ENCODE data around the gene WDR27. TPM values are rescaled to one million over a fixed set of nuclear protein-coding genes. Genes with fewer than 3 reads are reported as not detected.

WDR27 gene
- total and polyA plus RNA-seq, 2 experiments from 2014 or later = 27.7 to 29.7 TPM

GRCh38 chr6:169567819-169568218 is 134.0 kb downstream of the WDR27 start:
- Histone ChIP-seq H3K4me2 (no peak overlapping the region), H2AFZ (no peak overlapping the region), H3K9me3 (ENCODE audit: low read depth) (no peaks in the 10 kb centered on the region), H3K27ac (no peak overlapping the region), H3K4me3 (no peak overlapping the region), H3K9me2 (replicated peaks; ENCODE audit: insufficient read depth) (no peaks in the 10 kb centered on the region), H3K36me3 (replicated peaks; ENCODE audit: insufficient read depth, low read depth) (no peaks in the 10 kb centered on the region), H4K20me1 (ENCODE audit: insufficient read depth, poor library complexity, severe bottlenecking) (no peaks in the 10 kb centered on the region), H3K79me2 (no peaks in the 10 kb centered on the region), H3K4me1 (ENCODE audit: insufficient read depth) (no peaks in the 10 kb centered on the region), H3K27me3 (no peaks in the 10 kb centered on the region)
- no peak for DNase-seq (ENCODE audit: low spot score)
- TF ChIP-seq CTCF (IDR thresholded peaks at IDR 0.05; ENCODE audit: poor library complexity) (no peak), EZH2 (IDR thresholded peaks at IDR 0.05; ENCODE audit: borderline replicate concordance) (no peak), EZH2phosphoT487 (IDR thresholded peaks at IDR 0.05; ENCODE audit: low read depth, severe bottlenecking, unreplicated experiment) (no peak)
- 90% methylated on average over 11 of the region's 11 CpGs for WGBS (ENCODE audit: low lambda C conversion rate, missing lambda C conversion rate)

- Histone ChIP-seq H3K4me2 (no peak overlapping the region), H3K9me3 (ENCODE audit: low read depth) (peaks cover under 1% of the 10 kb centered on the region), H3K27me3 (no peaks in the 10 kb centered on the region), H3K79me2 (no peaks in the 10 kb centered on the region), H3K4me3 (no peak overlapping the region), H3K27ac (no peak overlapping the region), H3K4me1 (ENCODE audit: insufficient read depth) (no peaks in the 10 kb centered on the region), H3K36me3 (replicated peaks; ENCODE audit: insufficient read depth, low read depth) (no peaks in the 10 kb centered on the region), H2AFZ (no peak overlapping the region), H3K9me2 (replicated peaks; ENCODE audit: insufficient read depth) (no peaks in the 10 kb centered on the region), H4K20me1 (ENCODE audit: insufficient read depth, poor library complexity, severe bottlenecking) (no peaks in the 10 kb centered on the region)
- no peak for TF ChIP-seq EZH2 (IDR thresholded peaks at IDR 0.05; ENCODE audit: borderline replicate concordance)
- TF ChIP-seq CTCF (IDR thresholded peaks at IDR 0.05; ENCODE audit: poor library complexity) = no peak
- TF ChIP-seq EZH2phosphoT487 (IDR thresholded peaks at IDR 0.05; ENCODE audit: low read depth, severe bottlenecking, unreplicated experiment) = no peak
- DNase-seq (ENCODE audit: low spot score) = no peak
- WGBS (ENCODE audit: low lambda C conversion rate, missing lambda C conversion rate) = 95% methylated on average over 19 of the region's 19 CpGs
These were observed 134.7 kb downstream of the WDR27 start for GRCh38 chr6:169566961-169567750.

- Histone ChIP-seq H4K20me1 (ENCODE audit: insufficient read depth, poor library complexity, severe bottlenecking) (no peaks in the 10 kb centered on the region), H3K9me3 (ENCODE audit: low read depth) (peaks cover 5% of the 10 kb centered on the region), H3K4me1 (ENCODE audit: insufficient read depth) (no peaks in the 10 kb centered on the region), H3K4me2 (no peak overlapping the region), H3K27ac (no peak overlapping the region), H3K27me3 (no peaks in the 10 kb centered on the region), H3K9me2 (replicated peaks; ENCODE audit: insufficient read depth) (no peaks in the 10 kb centered on the region), H3K4me3 (no peak overlapping the region), H3K36me3 (replicated peaks; ENCODE audit: insufficient read depth, low read depth) (no peaks in the 10 kb centered on the region), H3K79me2 (no peaks in the 10 kb centered on the region), H2AFZ (no peak overlapping the region)
- TF ChIP-seq CTCF (IDR thresholded peaks at IDR 0.05; ENCODE audit: poor library complexity) = no peak
- no peak for TF ChIP-seq EZH2 (IDR thresholded peaks at IDR 0.05; ENCODE audit: borderline replicate concordance)
- TF ChIP-seq EZH2phosphoT487 (IDR thresholded peaks at IDR 0.05; ENCODE audit: low read depth, severe bottlenecking, unreplicated experiment) = no peak
- 82% methylated on average over 11 of the region's 11 CpGs for WGBS (ENCODE audit: low lambda C conversion rate, missing lambda C conversion rate)
- DNase-seq (ENCODE audit: low spot score) = no peak
These were observed 135.5 kb downstream of the WDR27 start for GRCh38 chr6:169566319-169566718.
